ENCODE results near the gene STRN. TPM values are rescaled to one million over a fixed set of nuclear protein-coding genes. Genes with fewer than 3 reads are reported as not detected.

STRN gene
- total RNA-seq, 1 experiment from 2014 or later, result 15.2 TPM

DNA sequence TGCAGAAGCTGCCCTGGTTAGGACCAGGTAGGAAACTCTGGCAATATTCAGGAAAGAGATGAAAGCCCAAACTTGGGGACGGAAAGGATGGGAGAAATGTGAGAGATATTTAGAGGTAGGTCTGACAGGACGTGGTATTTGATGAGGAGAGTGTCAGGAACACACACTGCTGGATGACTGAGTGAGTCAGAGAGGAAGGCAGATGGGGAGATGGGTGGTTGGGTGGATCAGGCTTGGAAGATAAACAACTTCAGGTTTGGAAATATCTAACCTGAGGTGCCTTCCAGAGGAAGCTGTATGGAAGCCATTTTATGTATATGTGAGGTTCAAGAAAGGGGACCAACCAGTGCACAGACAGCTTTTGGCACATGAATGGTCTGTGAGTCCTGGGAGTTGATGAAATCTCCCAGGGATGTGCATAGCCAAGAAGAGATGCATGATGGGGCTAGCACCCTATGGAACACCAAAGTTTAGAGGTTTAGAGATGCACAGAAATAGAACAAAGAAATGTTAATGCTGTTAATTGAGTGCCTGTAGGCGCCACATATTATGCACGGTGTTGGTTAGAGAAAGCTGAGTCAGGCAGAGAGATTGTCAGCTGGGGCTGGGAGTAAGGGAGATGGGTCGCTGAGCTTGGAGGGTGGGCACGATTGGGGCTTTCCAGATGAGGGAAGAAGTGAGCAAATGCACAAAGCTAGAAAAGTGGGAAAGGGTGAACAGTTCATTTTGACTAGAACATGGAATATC lies 168.8 kb downstream of the STRN start:
- no peak for DNase-seq (ENCODE audit: low read depth)

Other genes with a start within 250 kb of the STRN start
- 18.5 and 21.6 TPM in 2 replicates for gene HEATR5B, start 117.8 kb upstream of the STRN start, total RNA-seq (2014; rRNA removed; shearing (Covaris generic))
- 19.7 and 25.2 TPM in 2 replicates for gene GPATCH11, start 118.0 kb upstream of the STRN start, total RNA-seq (2014; rRNA removed; shearing (Covaris generic))
- gene EIF2AK2, start 190.4 kb upstream of the STRN start, total RNA-seq (2014; rRNA removed; shearing (Covaris generic)), result 20.1 and 28.0 TPM in 2 replicates
- gene SULT6B1, start 222.1 kb upstream of the STRN start, total RNA-seq (2014; rRNA removed; shearing (Covaris generic)), result not detected in 2 replicates
- gene CEBPZOS, start 230.0 kb upstream of the STRN start, total RNA-seq (2014; rRNA removed; shearing (Covaris generic)), result 10.5 and 23.5 TPM in 2 replicates

Data from Daoy (cell line).